GM19351 (cell line): ENCODE data around the gene MSGN1.
"Not testable (repeated sequence)": the region's sequence is repeated elsewhere in the genome, so short reads cannot be mapped to it uniquely, and the experiment has no call there.

Experiments used
- ATAC-seq: cut with Tn5 transposase; IDR thresholded peaks from one replicate; pipeline ENCODE4 v1.9.1; 2021; ENCODE audit warnings: mild to moderate bottlenecking, moderate library complexity; ENCODE audit not compliant: unreplicated experiment

Gene MSGN1

GRCh38 chr2:17804358-17804757 lies 11.9 kb upstream of the MSGN1 start:
- ATAC-seq, result peak; percentile 71

GRCh38 chr2:17805166-17805565 lies 11.1 kb upstream of the MSGN1 start:
- ATAC-seq, result peak; percentile 40

- no peak for ATAC-seq
Measured at GRCh38 chr2:17805717-17806363, 10.4 kb upstream of the MSGN1 start.

GRCh38 chr2:17813010-17813741 lies 3.1 kb upstream of the MSGN1 start:
- peak; percentile 45 for ATAC-seq

DNA sequence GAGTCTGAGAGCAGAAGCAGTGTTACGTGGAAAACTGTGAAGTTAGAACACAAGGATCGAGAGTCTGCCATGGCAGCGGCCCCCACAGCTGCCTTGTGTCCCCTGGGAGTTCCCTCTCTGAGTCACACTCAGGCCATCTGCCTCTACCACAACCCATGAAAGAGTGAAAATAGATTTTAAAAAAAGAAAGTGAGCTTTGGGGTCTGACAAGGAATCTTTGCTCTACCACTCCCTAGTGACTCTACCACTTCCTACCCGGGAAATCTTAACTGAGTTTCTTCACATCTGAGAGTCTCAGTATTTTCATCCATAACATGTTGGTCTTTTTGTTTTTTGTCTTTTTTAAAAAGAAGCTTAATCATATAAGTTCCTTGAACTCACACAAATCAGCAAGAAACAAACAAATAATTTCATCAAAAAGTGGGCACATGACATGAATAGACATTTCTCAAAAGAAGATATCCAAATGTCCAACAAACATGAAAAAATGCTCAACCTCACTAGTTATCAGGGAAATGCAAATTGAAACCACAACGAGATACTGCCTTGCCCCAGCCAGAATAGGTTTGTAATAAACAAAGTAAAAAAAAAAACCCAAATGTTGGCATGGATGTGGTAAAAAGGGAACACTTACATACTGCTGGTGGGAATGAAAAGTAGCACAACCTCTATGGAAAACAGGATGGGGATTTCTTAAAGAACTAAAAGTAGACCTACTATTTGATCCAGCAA lies 2.4 kb upstream of the MSGN1 start:
- peak; percentile 82 for ATAC-seq

GRCh38 chr2:17814601-17815000 lies 1.7 kb upstream of the MSGN1 start:
- no peak for ATAC-seq

- peak; percentile 37 for ATAC-seq
Measured at GRCh38 chr2:17815468-17816184, 634 bp upstream of the MSGN1 start.

- no peak for ATAC-seq
Measured at GRCh38 chr2:17818235-17818815, 2.1 kb downstream of the MSGN1 start.

DNA sequence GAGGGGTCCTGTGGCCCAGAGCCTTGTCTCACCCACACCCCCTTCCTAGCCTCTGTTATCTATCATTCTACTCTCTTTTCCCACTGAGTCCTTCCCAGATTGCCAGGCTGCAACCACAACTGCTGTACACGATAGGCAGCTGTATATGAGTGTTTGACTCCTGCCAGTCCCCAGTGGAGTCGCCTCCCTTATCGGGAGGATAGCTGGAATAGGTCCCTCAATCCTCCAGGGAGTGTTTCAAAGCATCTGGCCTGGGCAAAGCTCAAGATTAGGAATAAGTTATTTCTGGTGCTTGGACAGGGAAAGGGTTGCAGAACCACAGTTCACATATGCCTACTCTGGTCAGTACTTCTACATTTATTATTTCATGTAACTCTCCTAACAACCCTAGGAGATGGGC lies 4.8 kb downstream of the MSGN1 start:
- ATAC-seq, result no peak

DNA sequence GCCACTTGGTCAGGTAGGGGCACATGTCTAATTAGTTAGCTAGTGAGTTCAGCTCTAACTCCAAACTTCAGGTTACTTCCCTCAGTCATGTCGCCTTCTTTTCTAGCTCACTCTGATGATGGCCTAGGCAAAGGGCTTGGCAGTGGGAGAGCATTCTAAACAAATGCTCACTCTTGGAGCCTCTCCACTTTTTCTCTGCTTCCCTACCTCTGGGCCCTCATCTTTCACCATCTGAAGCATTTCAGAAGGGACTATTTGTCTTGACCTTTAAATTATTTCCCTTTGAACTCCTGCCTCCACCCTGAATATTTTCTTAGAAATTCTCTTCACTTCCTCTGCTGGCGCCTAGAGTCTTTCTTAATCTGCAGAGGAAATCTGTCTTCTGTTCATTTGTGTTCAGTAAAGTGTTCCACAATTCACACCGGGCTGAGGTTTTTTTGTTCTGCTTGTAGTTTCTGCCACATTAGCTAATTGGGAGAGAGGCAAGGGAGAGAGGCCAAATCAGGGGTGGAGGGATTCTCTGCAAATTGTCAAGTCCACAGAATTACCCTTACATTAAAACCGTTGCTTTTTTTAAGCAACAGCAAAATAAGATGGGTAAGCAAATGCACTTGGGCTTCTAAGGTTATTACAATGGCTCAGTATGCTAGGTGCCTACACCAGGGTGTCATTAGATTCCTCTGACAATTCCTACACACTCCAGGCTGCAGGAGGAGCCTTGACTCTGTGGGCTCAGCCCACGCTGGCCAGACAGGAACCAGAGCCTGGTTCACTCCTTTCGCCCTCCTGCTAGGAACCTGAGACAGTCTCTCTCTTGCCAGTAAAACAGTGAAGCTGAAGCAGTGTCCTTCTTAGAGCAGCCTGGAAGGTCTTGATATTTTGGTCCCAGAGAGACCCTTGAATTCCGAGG lies 5.5 kb downstream of the MSGN1 start:
- ATAC-seq, result peak; percentile 49

DNA sequence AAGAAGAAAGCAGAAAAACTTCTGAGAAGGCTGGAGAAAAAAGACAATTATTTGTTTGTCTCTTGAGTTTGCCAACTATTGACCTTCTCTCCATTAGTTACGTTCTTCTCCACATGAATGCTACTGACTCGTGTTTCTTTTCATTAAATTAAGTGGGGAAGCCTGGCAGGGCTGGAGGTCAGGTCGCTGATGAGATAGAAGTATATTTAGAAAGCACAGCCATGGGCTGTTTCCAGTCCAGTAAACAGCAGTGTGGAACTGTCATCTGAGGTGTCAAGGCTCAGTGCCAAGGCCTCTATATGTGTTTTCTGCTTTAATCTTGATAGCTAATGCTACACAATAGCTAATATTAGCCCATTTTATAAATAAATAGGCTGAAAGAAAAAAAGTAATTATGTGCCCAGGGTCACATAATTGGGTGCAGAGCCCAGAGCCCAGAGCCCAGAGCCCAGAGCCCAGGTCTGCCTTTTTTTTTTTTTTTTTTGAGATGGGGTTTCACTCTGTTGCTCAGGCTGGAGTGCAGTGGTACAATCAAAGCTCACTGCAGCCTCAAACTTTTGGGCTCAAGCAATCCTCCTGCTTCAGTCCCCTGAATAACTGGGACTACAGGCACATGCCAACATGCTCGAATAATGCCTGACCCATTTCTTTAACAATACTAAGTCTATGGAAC lies 6.3 kb downstream of the MSGN1 start:
- ATAC-seq, result peak; percentile 51

DNA sequence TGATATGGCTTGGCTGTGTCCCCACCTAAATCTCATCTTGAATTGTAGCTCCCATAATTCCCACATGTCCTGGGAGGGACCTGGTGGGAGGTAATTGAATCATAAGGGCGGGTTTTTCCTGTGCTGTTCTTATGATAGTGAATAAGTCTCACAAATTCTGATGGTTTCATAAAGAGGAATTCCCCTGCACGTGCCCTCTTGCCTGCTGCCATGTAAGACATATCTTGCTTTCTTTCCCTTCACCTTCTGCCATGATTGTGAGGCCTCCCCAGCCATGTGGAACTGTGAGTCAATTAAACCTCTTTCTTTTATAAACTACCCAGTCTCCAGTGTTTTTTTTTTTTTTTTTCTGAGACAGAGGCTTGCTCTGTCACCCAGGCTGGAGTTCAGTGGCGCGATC lies 7.4 kb downstream of the MSGN1 start:
- ATAC-seq, result not testable (repeated sequence)

DNA sequence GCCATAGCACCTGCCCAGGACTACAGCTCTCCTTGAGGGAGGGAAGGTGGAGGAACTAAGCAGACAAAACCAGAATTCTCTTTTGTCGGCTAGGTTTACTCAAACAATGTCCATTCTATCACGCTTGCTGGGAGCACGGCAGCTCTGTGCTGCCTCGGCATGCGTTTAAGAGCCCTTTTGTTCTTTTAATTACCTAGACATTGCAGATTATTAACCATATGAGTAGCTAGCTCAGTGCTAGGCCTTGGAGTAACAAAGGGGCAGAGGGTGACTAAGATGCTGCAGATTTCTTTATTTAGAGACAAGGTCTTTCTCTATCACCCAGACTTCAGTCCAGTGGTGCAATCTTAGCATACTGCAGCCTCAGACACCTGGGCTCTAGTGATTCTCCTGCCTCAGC lies 11.1 kb downstream of the MSGN1 start:
- ATAC-seq, result no peak

GRCh38 chr2:17827785-17828184 lies 11.5 kb downstream of the MSGN1 start:
- ATAC-seq, result no peak

DNA sequence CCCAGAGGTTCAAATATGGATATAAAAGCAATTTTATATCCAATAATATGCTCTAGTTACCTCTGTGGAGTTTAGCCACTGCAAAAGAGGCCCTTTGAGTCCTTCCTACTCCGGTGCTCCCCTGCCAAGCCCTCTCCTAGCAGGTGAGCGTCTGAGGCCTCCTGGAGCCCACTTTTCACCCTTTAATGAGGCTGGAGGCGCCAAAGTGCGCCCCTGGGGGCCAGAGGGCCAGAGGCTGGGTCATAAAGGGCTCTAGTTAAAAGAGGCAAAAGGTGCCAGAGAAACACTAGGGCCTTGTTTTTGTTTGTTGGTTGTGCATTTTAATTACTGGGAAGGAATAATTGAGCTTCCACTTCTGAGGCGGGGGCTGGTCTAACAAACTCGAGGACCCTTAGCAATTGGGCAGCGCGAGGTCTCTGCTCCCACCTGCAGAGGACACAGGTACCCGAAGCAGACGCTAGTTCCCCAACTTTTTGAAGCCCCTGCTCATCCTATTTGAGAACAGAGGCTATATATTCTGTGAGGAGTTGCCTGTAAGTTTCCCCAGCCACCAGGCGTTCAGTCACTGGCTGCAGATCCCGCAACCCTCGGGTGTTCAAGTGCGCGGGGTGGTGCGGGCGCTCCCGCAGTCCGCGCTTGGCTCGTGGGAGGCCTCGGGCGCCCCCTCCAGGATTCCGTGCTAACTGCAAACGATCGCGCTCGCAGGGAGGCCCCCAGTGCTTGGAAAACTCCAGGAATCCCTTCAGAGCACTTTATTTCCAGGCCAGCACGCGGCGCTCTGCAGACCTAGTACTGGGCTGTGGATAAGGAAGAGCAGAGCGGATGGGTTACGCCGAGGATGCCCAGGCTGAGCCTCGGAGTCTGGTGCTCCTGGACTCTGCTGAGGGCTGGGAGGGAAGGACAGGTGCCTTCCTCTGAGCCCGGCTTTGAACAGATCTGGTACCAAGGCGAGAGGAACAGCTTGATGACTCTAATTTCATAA lies 14.1 kb downstream of the MSGN1 start:
- ATAC-seq, result peak; percentile 88

- ATAC-seq, result no peak
Measured at GRCh38 chr2:17835516-17835915, 19.3 kb downstream of the MSGN1 start.

- no peak for ATAC-seq
Measured at GRCh38 chr2:17839959-17840358, 23.7 kb downstream of the MSGN1 start.

DNA sequence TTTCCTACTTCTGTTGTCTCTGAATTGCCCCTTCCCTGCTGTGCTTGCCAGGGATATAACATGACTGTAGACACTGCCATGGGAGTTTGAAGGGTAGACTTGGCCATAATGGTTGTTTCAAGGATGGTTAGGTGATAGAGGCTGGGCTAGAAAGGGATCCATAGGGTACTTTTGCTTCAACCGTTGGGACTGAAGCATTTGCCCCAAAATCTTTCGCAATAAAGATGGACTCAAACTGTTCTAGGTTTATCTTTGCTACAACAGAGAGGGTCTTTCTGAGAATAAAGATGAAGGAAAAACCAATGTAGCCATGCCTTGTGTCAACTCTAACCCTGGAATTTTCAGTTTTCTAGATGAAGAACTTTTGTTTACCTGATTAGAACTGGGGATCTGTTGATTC lies 27.2 kb downstream of the MSGN1 start:
- no peak for ATAC-seq
